Hematopoietic multipotent progenitor cell (in vitro differentiated cells): ENCODE results near the gene IL2RA. TPM values are rescaled to one million over a fixed set of nuclear protein-coding genes. Genes with fewer than 3 reads are reported as not detected.
"Not testable (repeated sequence)": the region's sequence is repeated elsewhere in the genome, so short reads cannot be mapped to it uniquely, and the experiment has no call there.

ENCODE experiments used
- DNase-seq, 3 donors: peaks; one replicate each; pipeline ENCODE4 v3.0.0-alpha.2; 2011 to 2015; ENCODE audit warnings: low read depth in 2 of 3, low spot score in 2 of 3
- total RNA-seq: library from RNA; depleted of rRNA; stranded (reverse); fragments of >200 nt; gene quantifications from one replicate; pipeline ENCODE4 v1.2.3, GENCODE V29; 2012

Gene IL2RA
- total RNA-seq, 1 donor = 4.0 TPM

DNA sequence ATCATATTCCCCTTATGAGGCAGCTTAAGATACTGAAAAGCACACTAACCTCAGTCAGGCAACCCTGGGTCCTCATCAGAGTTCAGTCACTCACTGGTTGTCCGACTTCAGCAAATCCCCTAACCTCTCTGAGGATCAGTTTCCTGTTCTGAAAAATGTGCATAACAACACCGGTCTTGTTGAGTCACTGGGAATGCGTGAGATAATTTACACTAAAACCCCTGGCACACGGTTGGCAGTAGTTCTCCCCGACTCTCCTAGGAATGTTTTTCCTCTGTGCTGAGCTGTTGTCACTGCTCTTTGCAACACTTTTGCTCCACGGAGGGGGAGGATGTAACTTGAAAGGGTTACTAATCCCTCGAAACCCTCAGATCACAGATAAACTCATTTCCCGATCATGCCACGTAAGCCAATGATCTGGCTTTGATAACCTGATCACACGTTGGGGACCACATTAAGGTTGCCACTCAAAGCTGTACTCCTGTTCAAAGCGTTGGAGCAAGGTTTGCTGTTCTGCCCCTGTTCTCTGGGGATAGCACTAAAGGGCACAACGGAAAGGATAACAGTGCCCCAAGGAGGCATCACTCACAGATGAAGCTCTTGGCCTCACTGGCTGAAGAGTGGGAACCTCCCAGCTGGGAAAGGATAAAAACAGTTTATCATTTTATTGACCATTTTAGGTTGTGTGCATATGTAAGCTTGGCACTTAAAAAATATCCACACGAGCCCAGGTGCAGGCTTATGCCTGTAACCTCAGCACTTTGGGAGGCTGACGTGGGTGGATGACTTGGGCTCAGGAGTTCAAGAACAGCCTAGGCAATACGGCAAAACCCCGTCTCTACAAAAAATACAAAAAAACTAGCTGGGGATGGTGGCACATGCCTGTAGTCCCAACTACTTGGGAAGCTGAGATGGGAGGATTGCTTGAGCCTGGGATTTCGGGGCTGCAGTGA lies 21.6 kb upstream of the IL2RA start:
- DNase-seq = no peak

GRCh38 chr10:6082496-6083395 lies 20.6 kb upstream of the IL2RA start:
- DNase-seq = no peak

DNA sequence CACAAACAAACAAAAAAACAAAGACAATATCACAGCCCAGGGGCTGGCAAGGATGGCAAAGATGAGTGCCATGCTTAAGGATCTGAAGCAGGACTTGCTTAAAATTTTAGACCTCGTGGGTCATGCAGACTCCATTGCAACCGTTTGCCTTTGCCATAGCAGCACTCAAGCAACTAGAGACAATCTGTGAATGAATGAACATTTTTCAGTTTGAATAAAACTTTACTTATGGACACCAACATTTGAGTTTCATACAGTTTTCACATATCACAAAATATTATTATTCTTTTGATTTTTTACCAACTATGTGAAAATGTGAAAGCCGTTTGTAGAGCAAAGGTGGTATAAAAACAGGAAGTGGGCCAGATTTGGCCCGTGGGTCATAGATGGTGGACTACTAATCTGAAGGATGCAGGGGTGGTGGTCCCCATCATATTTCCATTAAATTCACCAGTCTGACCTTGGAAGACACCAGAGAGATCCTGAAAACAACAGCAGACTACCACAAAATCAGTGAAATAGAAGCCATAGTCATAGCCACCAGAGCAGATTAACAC lies 18.3 kb upstream of the IL2RA start:
- no peak for DNase-seq

GRCh38 chr10:6079044-6079443 lies 16.9 kb upstream of the IL2RA start:
- no peak for DNase-seq

GRCh38 chr10:6077071-6077675 lies 15.0 kb upstream of the IL2RA start:
- DNase-seq = no peak

GRCh38 chr10:6074489-6075301 lies 12.5 kb upstream of the IL2RA start:
- no peak for DNase-seq

DNA sequence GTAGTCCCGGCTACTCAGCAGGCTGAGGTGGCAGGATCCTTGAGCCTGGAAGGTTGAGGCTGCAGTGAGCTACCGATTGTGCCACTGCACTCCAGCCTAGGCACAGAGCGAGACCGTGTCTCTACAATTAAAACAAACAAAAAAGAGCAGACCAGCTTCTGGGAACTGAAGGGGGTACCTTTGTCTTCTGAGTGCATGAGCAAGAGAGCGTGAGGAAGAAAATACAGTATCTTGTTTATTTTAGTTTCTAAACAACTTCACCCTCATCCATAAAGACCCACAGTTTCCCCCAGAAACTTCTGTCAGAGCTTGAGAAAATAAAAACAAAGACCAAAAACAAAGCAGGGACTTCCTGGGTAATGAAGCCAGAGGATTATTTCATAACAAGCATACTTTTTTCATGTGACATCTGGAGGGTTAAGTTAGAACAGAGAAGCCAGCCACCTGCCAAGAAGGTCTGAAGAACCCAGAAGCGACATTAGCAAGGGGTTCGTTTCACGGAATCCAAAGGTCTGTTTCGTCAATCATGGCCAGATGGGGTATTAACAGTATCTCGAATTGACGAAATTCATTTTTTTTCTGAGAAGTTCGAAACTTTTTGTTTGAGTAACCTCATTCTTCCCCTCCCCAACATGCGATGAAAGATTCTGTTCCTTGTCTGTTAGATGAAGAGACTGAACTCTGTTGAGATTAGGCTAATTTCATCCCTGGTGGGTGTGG lies 10.2 kb upstream of the IL2RA start:
- no peak for DNase-seq

- no peak for DNase-seq
These were observed 9.3 kb upstream of the IL2RA start for GRCh38 chr10:6071181-6072175.

DNA sequence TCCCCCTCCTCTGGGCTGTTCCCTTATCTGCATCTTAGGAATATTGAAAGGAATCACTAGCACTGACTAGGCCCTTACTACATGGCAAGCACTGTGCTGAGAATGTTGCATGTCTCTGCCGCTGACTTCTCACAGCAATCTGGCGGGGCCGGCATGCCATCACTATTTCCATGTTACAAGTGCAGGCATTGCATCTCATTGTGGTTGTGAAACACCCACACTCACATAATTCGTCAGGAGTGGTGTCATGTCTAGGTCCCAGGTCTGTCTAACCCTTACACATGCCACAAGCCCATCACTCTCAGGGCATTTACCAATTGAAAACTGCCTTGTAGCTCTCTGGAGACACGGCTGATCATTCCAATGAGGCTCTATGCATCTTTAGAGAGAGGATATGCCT lies 8.5 kb upstream of the IL2RA start:
- DNase-seq = no peak

DNA sequence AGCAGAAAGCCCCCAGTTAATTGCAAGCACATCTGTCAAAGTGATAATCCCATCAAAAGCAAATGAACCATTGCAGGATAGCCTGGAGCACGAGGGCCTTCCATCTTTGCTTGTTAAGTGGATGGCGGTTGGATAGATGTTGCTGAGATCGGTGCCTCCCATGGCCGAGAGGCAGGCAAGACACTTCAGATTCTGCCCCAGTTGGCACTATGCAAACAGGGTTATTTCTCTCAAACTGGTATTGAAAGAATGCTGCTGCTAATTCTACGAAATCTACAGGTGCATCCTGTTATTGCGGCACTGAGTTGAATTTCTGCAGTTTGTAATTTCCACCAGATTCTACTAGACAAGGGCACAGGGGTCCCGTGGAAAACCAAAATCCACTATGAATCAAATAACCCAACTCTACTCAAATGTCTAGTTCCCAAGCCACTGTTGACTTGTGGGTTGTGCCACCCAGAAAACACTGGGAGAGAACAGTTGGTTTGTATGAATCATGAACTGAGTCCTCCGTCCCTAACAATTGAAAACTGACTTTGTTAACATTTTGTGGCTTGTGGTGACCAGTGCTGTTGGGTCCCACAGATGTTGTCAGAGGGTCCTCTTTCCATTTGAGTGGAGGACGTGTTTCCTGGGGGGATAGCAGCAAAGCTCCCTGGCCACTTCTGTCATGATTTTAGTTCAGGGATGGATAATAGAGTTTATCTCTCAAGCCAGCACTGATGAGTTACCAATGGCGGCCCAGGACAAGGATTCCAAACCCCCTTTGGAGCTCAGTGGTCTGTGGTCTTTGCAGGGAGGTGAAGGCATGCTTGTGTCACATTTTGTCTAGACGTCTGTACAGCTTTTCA lies 7.1 kb upstream of the IL2RA start:
- DNase-seq = peak in 2 of 3 donors; percentile 80 to 91

GRCh38 chr10:6068422-6068821 lies 6.3 kb upstream of the IL2RA start:
- peak in 2 of 3 donors; percentile 80 to 93 for DNase-seq

DNA sequence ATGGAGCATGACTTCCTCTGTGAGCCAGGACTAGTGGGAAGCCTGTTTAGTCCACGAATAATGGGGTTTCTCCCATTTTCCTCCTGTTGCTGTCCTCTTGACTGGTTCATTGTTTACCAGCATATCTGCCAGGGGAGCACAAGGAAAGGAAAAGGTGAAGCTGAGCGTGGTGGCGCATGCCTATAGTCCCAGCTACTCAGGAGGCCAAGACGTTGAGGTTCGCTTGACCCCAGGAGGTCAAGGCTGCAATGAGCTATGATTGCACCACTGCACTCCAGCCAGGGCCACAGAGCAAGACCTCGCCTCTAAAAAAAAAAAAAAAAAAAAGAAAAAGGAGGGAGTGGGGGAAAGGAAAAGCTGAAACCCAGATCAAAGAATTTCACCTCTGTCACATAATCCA lies 5.8 kb upstream of the IL2RA start:
- DNase-seq = no peak

DNA sequence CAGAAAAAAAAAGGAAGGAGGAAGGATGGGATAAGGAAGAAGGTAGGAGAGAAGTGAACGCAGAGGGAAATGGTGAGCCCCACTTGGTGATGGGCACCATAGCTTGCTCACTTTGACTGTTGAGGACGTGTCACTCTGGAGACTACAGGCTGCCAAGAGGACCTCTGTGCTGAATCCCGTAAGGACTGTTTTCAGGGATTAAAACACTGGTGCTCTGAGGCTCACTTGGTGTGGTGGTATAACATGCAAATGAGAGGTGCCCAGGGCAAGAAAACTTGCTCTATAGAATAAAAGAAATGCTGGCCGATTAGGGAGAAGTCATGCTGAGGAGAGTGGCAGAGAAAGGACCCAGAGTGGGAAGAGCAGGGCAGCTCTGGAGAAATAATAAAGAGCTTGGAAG lies 5.3 kb upstream of the IL2RA start:
- DNase-seq = no peak

DNA sequence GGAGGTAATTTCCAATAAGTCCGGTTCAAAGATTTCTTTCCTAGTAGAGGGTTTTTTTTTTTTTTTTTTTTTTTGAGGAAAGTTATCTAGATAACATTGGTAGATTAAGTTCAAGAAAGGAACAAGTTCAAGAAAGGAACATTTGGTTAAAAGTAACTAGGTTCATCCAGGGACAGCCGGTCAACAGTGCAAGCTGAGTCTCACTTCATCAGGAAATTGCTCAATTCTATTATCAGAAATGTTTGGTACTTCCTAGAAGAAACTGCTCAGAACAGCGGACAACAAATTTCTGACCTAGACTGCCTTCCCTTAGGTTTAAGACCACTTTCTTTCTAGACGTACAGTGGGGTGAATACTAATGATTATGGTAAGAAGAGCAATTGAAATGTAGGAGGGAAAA lies 3.7 kb upstream of the IL2RA start:
- DNase-seq = no peak

- no peak for DNase-seq
These were observed 3.2 kb upstream of the IL2RA start for GRCh38 chr10:6065406-6065805.

GRCh38 chr10:6064726-6065125 lies 2.6 kb upstream of the IL2RA start:
- not testable (repeated sequence) for DNase-seq

GRCh38 chr10:6064119-6064518 lies 2.0 kb upstream of the IL2RA start:
- no peak for DNase-seq
